Daoy (cell line): ENCODE results near the gene ALK. TPM values are rescaled to one million over a fixed set of nuclear protein-coding genes. Genes with fewer than 3 reads are reported as not detected.

Experiments
- DNase-seq: peaks from one replicate; pipeline ENCODE4 v3.0.0-alpha.2; 2015; ENCODE audit warnings: low read depth
- total RNA-seq: library from RNA; depleted of rRNA; stranded (reverse); fragments of >200 nt; shearing (Covaris generic); gene quantifications from 2 replicates; pipeline ENCODE4 v1.2.3, GENCODE V29; 2014

Gene ALK
- total RNA-seq, 1 experiment from 2014 or later, result 0.11 TPM

DNA sequence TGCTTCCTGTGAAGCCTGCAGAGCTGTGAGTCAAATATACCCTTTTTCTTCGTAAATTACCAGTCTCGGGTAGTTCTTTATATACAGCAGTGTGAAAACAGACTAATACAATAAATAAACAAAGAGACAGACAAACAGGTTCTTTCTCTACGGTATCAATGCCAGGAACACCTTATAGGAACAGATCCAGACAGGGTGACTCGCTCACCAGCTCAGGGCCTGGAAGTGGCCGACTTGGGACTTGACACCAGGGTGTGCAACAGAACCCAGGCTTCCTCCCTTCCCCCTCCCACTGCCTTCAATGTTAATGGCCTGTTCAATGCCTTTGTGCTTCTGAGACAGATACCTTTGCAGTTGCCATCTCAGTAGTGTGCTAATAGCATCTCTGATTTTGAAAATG, 309.5 kb downstream of the ALK start:
- DNase-seq, result no peak

DNA sequence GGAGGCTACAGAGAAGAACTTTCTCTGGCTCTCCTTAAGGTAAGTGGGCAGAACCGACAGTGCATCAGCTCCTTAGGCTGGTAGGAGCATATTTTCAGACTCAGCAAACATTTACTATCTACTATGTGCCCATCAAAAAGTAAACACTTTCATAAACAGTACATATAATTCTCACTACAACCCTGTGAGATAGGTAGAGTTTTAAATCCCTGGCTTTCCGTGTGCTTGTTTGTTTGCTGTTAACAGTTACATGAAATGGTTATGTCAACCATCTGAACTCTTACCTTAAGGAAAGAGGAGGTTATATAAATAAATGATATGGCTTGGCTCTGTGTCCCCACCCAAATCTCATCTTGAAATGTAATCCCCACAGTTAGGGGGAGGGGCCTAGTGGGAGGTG, 310.1 kb downstream of the ALK start:
- no peak for DNase-seq

DNA sequence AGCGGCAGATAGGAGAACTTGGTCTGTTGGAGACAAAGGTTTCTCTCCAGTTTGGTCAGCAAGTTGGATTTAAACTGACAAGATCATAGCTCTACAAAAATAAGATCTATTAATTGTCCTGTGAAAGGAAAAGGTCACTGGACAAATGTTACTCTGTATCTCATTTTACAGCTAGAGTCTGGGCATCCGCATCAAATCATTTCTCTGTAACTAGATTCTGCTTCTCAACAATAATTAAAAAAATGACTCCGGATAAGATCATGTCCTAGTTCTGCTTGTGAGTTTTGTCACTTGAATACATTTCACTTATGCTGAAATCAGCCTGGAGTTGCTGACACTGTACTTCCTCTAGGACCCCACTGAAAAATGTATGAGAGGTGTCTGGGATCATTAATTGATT, 310.8 kb downstream of the ALK start:
- DNase-seq, result no peak

DNA sequence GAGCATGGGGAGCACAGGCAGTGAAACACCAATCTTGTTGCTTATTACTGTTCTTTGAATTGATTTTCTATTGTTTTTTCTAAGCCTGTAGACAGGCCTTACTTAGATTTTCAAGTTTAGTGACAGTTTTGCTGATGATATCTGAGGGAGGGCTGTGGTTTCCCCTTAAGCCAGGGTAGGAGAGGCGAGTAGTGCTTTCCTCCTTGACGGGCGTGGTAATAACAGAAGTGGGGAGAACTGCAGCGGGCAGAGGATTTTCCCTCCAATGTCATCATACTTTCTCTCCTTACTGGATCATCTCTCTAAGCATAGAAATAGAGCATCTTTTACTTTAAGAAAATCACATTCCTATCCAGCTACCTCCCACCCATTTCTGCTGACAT, 314.4 kb downstream of the ALK start:
- DNase-seq, result no peak

DNA sequence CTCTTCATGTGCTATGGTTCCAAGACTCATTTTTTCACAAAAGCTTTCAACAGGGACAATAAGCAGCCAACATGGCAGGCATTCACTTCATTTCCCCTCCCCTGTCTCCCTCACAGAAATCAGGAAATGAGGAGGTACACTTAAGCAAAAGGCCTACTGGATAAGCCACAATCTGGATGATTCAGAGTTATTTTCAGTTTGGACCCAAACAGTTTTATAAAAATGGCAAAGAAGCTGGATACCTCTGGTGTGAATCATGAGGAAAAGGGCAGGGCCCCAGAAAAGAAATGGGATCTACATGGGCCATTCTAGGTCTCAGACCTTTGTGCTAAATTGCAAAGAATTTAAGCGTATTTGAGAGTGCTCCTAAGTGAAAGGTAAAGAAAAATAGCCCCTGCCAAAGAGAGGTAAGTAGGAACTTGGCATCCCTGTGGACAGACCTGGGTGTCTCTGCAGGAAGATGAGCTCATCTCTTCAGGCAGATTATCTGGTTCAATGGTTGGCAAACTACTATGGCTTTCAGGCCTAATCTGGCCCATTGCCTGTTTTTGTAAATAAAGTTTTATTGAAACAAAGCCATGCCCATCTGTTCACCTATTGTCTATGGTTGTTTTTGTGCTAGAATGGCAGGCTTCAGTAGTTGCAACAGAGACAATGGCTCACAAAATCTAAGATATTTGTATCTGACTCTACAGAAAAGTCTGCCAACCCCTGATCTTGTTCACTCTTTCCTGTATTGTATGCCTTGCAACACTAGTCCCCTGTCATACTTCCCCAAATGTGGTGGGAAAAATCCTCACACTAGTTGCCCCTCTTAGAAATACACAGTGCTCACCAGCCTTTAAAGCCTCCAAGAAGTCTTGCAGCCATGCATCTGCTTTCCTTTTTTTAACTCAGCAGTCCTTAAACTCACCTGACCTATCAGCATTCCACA, 315.0 kb downstream of the ALK start:
- peak; percentile 75 for DNase-seq

DNA sequence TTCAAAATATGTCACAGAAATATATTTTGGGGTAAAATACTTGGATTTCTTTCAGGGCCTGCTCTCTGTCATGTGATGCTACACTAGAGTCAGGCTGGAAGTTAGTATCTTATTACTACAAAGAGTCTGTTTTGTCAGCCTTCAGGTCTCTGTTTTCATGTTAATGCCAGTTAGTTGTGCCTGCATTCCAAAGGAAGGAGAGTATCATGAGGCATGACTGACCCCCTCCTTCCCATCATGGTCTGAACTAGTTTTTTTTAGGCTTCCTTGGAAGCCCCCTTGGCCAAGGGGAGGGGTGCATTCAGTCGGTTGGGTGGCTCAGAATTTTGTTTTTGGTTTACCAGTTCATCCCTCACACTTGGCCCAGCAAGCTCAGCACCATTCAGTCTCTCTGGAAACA, 318.0 kb downstream of the ALK start:
- no peak for DNase-seq

DNA sequence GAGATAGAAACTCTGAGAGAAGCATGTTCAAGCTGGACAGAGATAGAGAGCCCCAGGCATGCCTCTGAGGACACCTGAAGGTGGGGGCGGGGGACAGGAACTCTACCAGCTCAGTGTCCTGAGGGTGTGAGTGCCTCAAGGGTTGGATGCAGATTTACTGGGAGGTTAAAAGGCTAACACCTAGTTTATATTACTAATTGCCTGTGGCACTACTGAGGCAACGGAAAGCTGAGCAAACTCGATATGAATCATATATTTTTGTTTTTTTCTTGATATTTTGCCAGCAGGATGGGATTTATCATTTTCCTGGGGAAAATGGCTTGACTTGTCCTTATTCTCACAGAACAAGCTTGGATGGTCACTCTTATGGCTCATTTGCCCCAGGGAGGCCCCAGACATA, 319.5 kb downstream of the ALK start:
- DNase-seq, result no peak

DNA sequence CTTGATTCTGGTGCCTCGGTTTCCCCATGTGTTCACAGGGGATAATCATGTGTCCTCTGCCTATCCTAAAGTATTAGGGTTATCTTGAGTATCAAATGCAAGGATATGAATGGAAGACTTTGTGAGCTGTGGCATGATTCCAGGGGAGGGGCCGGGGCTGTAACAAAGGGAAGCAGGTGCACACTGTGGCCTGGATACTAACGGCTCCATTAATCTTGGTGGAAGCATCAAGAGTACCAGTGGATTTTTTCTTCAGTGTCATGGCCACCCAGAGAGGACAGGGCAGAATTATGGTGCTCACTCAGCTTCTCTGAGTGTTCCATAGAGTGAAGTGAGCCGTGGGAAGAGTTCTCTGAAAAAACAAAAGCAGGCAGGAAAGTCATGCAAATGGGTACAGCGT, 320.1 kb downstream of the ALK start:
- DNase-seq, result no peak

DNA sequence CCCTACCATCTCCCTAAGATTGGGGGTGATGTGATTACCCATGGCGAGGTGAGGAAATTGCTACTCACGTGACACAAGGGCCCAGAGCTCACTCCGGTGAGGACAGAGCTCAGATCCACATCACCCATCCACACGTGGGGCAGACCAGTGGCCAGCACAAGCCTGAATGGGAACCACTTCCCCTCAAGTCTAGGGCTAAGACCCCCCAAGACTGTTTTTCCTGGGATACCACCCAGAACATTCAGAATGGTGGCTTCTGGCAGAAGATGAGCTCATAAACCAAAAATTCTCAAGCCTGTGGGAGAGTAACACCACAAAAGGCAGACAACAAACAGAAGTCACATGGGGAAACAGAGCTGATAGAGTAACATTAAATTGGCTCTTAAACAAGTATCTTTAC, 321.4 kb downstream of the ALK start:
- no peak for DNase-seq

DNA sequence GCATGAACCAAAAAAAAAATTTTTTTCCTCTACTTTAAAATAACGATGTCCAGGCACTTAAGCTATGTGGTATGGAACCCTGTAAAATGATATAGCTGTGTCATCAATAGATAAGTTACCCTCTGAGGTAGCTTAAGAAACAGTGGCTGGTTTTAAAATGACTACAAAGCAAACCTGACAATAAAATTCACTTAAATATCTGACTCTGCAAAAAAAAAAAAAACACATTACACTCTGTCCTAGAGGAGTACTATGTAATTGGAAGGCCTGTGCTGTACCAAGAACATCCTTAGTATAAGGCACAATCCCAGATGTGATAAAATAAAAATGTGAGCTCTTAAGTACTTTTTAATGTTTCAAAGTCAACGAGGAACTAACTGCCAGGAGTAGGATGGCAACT, 322.4 kb downstream of the ALK start:
- no peak for DNase-seq

DNA sequence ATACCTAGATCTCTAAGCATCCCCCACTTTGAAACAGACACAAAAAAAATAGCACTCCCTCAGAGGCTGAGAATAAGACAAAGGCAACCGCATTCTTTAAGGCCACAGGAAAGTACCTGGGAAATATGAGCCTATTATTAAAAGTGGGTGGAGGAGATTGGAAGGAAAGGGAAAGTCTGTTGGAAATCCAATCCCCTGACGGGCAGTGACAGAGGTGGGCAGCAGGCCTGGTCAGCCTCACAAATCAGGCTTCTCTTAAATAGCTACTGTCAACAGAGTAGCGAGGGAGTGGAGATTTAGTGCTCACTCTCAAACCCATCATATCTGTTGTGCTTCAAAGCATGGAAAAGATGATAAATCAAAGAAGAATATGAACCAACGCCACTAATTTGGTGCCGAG, 324.4 kb downstream of the ALK start:
- no peak for DNase-seq

DNA sequence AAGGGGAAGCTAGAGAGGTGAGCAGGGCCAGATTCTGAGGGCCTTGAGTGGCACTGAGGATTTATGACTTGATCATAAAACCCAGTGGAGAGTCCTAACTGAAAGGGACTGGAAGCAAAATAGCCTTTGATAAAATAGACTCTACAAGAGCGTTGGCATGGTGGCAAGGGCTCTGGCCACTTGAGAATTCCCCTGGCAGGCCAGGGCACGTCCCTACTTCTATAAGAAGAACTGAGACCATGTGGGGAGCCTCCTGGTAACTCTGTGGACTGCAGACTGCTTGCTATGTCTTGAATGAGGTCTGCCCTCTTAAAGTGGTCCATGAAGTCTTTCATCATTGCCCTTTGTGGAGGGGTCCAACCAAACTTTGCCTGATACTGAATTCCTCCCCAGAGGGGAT, 324.8 kb downstream of the ALK start:
- no peak for DNase-seq

DNA sequence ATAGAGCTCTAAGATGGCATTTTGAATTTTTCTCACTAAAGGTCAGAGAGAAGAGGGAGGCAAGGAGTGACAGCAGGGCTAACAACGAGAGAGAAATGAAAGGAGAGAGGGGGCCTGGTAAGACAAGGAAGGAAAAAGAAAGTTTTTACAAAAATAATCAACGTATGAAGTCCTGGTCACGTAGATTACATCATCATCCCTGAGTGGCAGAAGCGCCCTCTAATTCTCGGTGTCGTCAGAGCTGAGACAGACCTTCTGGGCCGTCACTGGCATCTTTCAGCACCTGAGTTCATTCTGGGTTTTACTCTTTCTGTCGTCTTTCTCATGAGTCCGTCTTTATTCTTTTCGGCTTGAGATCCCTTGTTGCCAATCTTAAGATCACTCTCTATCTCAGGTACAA, 329.8 kb downstream of the ALK start:
- DNase-seq, result no peak

DNA sequence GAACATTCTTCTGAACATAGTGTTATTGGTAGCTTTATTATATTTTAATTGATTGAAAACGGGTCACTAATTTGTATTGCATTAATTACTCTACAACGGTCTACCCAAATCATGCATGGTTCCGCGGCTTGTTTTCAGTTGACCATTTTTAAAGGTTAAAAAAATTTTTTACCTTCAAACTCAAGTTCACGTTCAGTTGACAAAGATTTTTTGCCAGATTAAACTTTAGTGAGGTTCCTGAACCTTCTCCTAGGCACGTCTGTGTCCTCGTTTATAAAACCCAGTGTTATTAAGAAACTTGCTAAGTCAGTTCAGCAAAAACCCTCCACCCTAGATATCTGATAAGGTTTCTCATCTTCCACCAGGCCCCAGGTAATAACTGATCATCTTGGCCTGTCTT, 331.2 kb downstream of the ALK start:
- no peak for DNase-seq

DNA sequence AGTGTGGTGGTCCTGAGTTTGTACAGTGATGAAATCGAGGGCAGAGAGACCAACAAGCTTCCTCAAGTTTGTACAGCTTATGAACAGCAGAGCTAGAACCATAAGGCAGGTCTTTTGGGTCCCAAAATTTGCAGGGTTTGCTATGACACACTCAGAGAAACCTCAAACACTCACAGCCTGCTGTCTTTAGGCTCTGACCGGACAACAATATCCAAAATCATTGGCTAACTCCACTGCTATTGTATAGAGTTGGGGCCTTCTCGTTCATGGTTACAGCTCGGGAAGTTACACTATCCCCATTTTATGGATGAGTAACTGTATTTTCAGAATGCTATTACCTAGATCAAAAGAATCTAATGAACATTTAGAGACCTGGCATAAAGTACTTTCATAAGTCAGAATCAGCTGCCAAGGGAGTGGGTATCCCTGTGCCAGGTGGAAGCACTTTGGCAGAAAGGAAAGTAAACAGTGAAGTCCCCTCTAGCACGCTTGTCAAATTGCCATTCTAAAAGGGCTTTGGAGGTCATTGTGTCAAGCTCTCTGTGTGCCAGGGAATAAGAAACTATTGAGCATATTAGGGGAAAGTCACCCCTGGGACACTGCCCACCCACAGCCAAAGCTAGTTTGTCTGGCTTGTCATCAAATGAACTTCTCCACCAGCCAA, 331.8 kb downstream of the ALK start:
- no peak for DNase-seq

DNA sequence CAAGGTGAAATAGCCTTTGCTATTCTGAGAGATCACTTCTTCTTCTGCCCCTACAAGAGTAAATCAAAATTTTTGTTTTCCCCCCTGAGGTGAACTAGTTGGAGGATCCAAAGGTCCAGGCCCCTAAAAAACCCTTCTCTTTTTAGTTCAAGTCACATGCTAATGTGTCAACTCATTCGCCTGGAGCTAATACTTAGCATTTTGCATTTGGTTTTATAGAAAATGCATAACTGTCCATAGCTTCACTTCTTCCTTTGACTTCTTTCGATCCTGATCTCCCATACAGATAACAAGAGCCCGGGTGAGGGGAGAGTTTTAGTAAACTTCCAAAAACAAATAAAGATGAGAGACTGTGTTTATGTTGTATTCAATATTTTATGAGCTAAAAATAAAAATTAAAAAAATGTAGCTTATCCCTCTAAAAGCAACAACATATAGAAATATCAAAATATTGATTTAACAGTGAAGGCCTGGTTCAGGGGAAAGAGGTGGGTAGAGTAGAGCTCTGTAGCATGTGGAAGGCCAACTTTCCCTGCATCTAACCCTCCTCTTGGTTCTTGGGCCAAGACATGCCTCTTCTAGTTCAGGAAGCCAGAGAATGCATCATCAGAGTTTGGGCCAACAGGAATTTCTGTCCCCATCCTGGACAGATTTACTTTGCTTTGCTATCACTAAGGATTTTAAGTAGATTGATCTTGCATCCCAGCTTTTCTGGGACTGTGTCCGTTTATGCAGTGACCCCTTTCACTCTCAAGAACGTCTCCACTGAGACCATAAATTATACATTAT, 333.8 kb downstream of the ALK start:
- DNase-seq, result no peak

DNA sequence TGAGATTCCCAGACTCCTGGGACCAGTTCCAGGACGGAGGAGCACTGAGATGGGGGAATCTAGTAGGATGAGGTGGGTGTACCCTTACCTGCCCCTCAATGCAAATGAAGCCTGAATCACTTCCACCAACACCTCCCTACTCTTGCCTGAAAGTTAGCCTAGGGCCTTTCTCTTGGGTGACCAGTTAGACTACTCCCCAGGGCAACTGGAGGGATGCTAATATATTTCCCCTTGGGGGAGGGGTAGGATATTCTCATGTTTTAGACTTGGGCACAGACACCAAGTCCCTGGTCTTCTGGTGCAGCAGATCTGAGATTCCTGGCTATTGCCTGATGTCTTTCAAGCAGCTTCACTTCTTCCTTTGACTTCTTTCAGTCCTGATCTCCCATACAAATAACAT, 334.5 kb downstream of the ALK start:
- DNase-seq, result no peak

DNA sequence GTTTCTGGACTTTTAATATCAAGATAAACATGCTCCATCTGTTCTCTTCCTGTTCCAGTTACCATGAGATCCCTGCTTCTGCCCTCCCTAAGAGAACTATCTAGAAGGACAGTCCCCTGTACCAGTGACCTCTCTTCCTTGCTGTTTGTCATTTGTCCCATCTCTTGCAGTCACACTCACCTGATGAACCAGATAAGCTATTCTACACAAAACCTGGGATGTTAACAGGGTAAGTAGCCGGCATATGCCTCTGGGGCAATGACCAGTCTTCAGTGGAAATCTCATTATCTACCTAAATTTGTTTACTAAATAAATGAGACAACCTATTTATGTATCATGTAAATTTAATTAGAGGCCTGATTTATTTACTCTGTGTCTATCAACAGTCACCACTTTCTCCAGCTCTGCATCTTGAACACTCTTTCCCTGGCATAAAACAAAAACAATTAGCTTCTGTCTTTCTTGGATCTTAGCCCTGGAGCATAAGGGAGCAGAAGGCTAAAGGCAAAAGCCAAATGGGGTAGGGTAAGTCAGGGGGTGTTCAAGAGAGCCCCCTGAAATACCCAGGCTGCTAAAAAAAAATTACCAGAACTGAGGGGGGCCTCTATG, 337.7 kb downstream of the ALK start:
- no peak for DNase-seq

DNA sequence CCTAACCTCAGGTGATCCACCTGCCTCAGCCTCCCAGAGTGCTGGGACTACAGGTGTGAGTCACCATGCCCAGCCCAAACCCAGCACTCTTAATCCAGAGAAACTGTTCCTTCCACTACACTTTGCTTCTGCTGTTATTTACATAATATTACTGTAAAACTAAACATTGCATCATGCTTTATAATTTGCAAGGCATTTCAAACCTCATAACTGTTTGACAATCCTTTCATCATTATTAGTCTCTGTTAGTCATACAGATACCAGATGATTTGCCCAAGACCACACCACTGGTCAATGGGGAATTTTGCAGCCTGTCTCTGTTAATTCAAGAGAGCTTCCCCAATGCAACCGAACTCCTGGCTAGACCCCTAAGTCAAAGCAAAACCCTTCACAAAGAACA, 338.3 kb downstream of the ALK start:
- DNase-seq, result no peak

DNA sequence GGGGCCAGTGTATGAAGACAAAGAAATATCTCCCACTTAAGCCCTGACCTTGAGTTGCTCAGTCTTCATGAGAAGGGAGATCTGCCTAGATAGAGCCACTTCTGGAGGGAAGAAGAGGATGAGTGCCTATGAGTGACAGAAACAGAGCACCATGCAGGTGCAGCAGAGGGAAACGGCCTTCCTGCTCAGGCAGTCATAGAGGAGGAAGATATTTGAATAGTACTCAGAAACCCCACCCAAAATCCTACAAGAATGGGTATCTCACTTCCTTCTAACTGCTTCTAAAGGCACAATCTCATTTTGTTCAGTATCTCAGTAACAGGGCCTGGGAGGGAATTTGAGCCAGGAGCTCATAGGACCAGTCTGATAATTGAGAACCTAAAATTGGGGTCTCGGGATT, 339.3 kb downstream of the ALK start:
- DNase-seq, result no peak

DNA sequence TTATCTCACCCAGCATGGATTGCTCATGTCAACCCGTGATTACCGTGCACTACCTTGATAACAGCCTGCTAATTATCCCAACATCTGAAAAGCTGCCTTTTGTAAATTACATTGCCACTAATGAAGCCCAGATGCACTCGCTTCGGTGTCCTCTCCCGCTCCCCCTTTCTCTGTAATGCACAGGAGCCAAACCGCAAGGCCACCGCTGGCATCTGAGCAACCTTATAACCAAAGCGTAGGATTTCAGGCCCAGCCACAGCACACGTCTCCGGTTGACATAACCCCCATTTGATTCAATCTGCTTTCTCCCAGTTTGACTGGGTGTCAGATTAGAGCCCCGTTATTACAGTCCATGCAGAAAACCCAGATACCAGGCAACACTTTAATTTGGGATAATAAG, 341.2 kb downstream of the ALK start:
- DNase-seq, result peak; percentile 64

DNA sequence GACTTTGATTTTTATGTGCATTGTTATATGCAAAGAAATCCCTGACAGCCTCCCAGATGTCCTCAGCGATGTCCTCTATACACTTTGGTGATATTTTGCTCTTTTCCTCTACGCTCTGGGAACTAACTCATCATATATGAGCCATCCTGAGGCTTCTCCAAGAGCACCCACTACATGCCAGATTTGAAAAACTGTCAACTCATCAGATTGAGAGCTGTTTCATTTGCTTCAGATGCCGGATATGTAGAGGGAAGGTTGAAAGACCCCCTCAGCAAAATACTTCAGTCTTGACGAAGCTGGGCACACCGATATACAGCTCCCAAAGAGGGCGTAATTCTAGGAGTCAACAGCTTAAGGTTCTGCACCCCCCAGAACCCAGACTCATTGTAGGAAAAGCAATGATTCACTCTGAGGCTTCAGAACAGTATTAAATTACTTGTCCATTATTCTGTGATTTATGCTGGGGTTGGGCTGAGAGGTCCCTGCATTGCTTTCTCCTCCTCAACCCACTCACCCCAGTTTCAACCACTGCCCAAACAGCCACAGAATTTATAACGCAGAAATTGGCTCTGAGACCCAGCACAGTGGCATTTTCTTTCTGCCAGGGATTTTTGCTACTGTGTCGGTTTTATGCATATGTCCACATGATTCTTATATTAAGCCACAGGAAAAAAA, 341.8 kb downstream of the ALK start:
- peak; percentile 35 for DNase-seq
